Endothelial cell of umbilical vein (primary cell): ENCODE data around the gene KREMEN1. TPM values are rescaled to one million over a fixed set of nuclear protein-coding genes. Genes with fewer than 3 reads are reported as not detected.

Experiments used
- BruUV-seq: library from RNA; stranded (reverse); fragments of 400-500 nt; replicated peaks from 2 replicates; lab custom pipeline; 2021; lab: Mats Ljungman, UMichigan
- CTCF ChIA-PET: fragments of 300-600, 350-600 bp; sonication (Branson Sonifier 250); formaldehyde crosslinking; loops from one replicate; lab custom pipeline; 2021; ENCODE audit warnings: antibody characterized with exemption, inconsistent platforms; lab: Charles Lee
- POLR2A ChIA-PET: fragments of 300-600, 350-600 bp; sonication (Branson Sonifier 250); formaldehyde crosslinking; loops from one replicate; lab custom pipeline; 2021; ENCODE audit warnings: antibody characterized with exemption, inconsistent platforms; lab: Charles Lee
- DNase-seq: peaks from one replicate; pipeline ENCODE4 v3.0.0-alpha.2; 2011; ENCODE audit warnings: low read depth, low spot score
- FAIRE-seq: peaks from 2 replicates; lab custom pipeline; 2011; peaks lifted over from hg19 to GRCh38; lab: Jason Lieb, UNC
- H2AFZ ChIP-seq: 2 replicates; pipeline ENCODE4 v1.6.0; 2012; ENCODE audit warnings: low read depth, low read length, control low read depth, inconsistent platforms
- H3K27ac ChIP-seq: 2 replicates; pipeline ENCODE4 v1.5.1; 2011; ENCODE audit warnings: low read depth, mild to moderate bottlenecking, control low read depth, low read length, moderate library complexity; ENCODE audit not compliant: insufficient read depth
- H3K27me3 ChIP-seq, 2 experiments: 2 replicates each; pipeline versions ENCODE4 v1.6.0 to v1.6.1; 2011; ENCODE audit warnings: low read length in 2 of 2, mixed read lengths in 1 of 2; ENCODE audit not compliant: control insufficient read depth in 2 of 2, insufficient read depth in 2 of 2
- H3K36me3 ChIP-seq, 2 experiments: 2 replicates in 1 of 2; 3 replicates in 1 of 2; pipeline ENCODE4 v1.5.1; 2011; ENCODE audit warnings: low read length in 2 of 2, mild to moderate bottlenecking in 1 of 2, moderate library complexity in 1 of 2; ENCODE audit not compliant: control insufficient read depth in 2 of 2, insufficient read depth in 2 of 2; ENCODE audit errors: extremely low read depth in 1 of 2
- H3K4me1 ChIP-seq: 3 replicates; pipeline ENCODE4 v1.5.1; 2011; ENCODE audit warnings: mild to moderate bottlenecking, low read length; ENCODE audit not compliant: control insufficient read depth, insufficient read depth; ENCODE audit errors: extremely low read depth
- H3K4me2 ChIP-seq: 2 replicates; pipeline ENCODE4 v1.6.1; 2011; ENCODE audit warnings: low read length, control low read depth, mixed read lengths; ENCODE audit not compliant: insufficient read depth
- H3K4me3 ChIP-seq, 3 experiments: fragments of 200-600 bp in 1 of 3; sonication (generic), shearing (Covaris generic) in 1 of 3; replicated peaks in 1 of 3; 2 replicates each; pipeline ENCODE4 v1.5.1; 2011 to 2016; ENCODE audit warnings: control low read depth in 3 of 3, low read length in 3 of 3, mild to moderate bottlenecking in 2 of 3, inconsistent platforms in 1 of 3, low read depth in 1 of 3, moderate library complexity in 1 of 3; ENCODE audit not compliant: insufficient read depth in 1 of 3
- H3K79me2 ChIP-seq: 2 replicates; pipeline ENCODE4 v1.6.0; 2012; ENCODE audit warnings: low read length, inconsistent platforms; ENCODE audit not compliant: control insufficient read depth, insufficient read depth
- H3K9ac ChIP-seq: replicated peaks from 2 replicates; pipeline ENCODE3; 2011; ENCODE audit warnings: low read length, control low read depth; ENCODE audit not compliant: insufficient read depth; ENCODE audit errors: extremely low read depth
- H3K9me1 ChIP-seq: replicated peaks from 3 replicates; pipeline ENCODE4 v1.6.0; 2011; ENCODE audit warnings: mild to moderate bottlenecking, low read length; ENCODE audit not compliant: control insufficient read depth, insufficient read depth; ENCODE audit errors: extremely low read depth
- H3K9me3 ChIP-seq: replicated peaks from 2 replicates; pipeline ENCODE4 v1.5.1; 2012; ENCODE audit warnings: low read length, inconsistent platforms; ENCODE audit not compliant: control insufficient read depth, insufficient read depth
- H4K20me1 ChIP-seq: replicated peaks from 2 replicates; pipeline ENCODE3; 2011; ENCODE audit warnings: mild to moderate bottlenecking, low read length; ENCODE audit not compliant: control insufficient read depth, insufficient read depth; ENCODE audit errors: extremely low read depth
- EZH2 ChIP-seq: IDR thresholded peaks from 2 replicates; pipeline ENCODE4 v1.6.1; 2012; ENCODE audit warnings: borderline replicate concordance, low read depth, mild to moderate bottlenecking, moderate library complexity, low read length, inconsistent platforms; ENCODE audit not compliant: severe bottlenecking
- FOS ChIP-seq: IDR thresholded peaks from 2 replicates; pipeline ENCODE4 v1.6.1; 2011; ENCODE audit warnings: mild to moderate bottlenecking, low read length, moderate library complexity, borderline replicate concordance; ENCODE audit not compliant: insufficient read depth
- GATA2 ChIP-seq: IDR thresholded peaks from 2 replicates; pipeline ENCODE4 v1.7.0; 2011; ENCODE audit warnings: low read depth, mild to moderate bottlenecking, moderate library complexity, mixed read lengths, low read length; ENCODE audit not compliant: insufficient read length, insufficient read depth
- JUN ChIP-seq: IDR thresholded peaks from 2 replicates; pipeline ENCODE4 v1.6.1; 2011; ENCODE audit warnings: borderline replicate concordance, low read depth; ENCODE audit not compliant: insufficient read length, insufficient read depth
- MYC ChIP-seq: IDR thresholded peaks from one replicate; pipeline ENCODE4 v1.6.1; 2011; ENCODE audit warnings: mild to moderate bottlenecking, low read depth, low read length
- POLR2A ChIP-seq: IDR thresholded peaks from 2 replicates; pipeline ENCODE4 v1.6.1; 2012; ENCODE audit warnings: low read depth, mild to moderate bottlenecking, control low read depth, low read length
- POLR2AphosphoS5 ChIP-seq: IDR thresholded peaks from 2 replicates; pipeline ENCODE4 v1.6.1; 2012; ENCODE audit warnings: low read depth, mild to moderate bottlenecking, control low read depth, low read length, moderate library complexity; ENCODE audit not compliant: insufficient read depth
- dilution Hi-C: fragments of 300-500 bp; cut with MboI; formaldehyde crosslinking; loops from one replicate; pipeline ENCODE4 v1.15.0; 2019; ENCODE audit warnings: low sequenced_read_pairs; ENCODE audit not compliant: extremely low pct_ligation_motif_present
- intact Hi-C: fragments of 100-400 bp; cut with micrococcal nuclease; formaldehyde crosslinking; loops from one replicate; pipeline ENCODE4 v1.10.0; 2022
- polyA plus RNA-seq, 4 experiments: library from polyadenylated mRNA; depleted of rRNA in 3 of 4; stranded (reverse) in 3 of 4; unstranded in 1 of 4; fragments of >200 nt; gene quantifications; 2 replicates each; pipeline versions ENCODE4 v1.2.1 to v1.2.3, GENCODE V29; 2011 to 2012; ENCODE audit warnings: missing spikeins in 1 of 4
- total RNA-seq: library from RNA; stranded (reverse); gene quantifications from 2 replicates; pipeline ENCODE4 v1.2.3, GENCODE V29; 2021
- TF ChIP-seq, protein P1 (sequence below): IDR thresholded peaks from 2 replicates; pipeline ENCODE4 v1.6.1; 2011; ENCODE audit not compliant: insufficient read depth, insufficient read length
- TF ChIP-seq, protein P2 (sequence below), 2 donors: IDR thresholded peaks; 1 replicate in 1 of 2; 2 replicates in 1 of 2; pipeline ENCODE4 v1.5.1; 2011; ENCODE audit warnings: low read length in 2 of 2, mild to moderate bottlenecking in 2 of 2, moderate library complexity in 2 of 2, control low read depth in 1 of 2, inconsistent platforms in 1 of 2, low read depth in 1 of 2; ENCODE audit not compliant: insufficient read depth in 1 of 2; ENCODE audit errors: extremely low read depth in 1 of 2

The KREMEN1 gene
- total and polyA plus RNA-seq, 2 donors (not counting 3 experiments of a cell fraction or from before 2014, with no cell fraction given), result 0.58 to 1.1 TPM

DNA sequence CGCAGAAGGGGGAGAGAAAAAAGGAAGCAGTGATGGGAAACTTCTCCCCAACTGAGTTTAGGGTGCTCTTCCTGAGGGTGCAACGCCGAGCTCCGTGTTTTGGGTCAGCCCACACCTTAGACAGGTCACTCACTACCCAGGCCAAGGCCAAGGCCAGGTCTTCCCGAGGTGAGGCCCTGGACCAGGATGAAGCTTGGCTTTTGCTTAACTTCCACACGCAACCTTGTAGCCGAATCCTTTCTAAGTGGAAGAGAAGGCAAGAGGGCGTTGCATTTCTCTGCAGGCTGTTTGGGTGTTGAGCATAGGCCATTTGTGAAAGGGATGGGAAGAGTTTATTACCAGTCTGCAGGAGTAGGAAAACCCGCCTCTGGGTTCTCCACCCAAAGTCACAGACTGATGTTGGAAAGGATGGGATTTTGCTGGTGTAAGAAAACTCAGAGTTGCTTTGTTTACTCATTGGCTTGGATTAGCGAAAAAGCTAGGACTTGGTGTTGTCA lies 1.5 kb downstream of the KREMEN1 start:
- no peak overlapping the region for H3K4me2 ChIP-seq
- H3K4me1 ChIP-seq, result peaks cover 8% of the 10 kb centered on the region
- no peak overlapping the region for H3K4me3 ChIP-seq
- no peaks in the 10 kb centered on the region for H3K9me3 ChIP-seq
- no peak overlapping the region for H3K27ac ChIP-seq
- CTCF ChIA-PET, result interaction anchor here (0.7 to 1.4 kb wide), 2 partner anchors 29 to 34 kb away, joined by 3 to 4 read pairs; no protein-coding TSS in a partner anchor
- peaks cover 41 to 44% of the 10 kb centered on the region in 2 experiments for H3K27me3 ChIP-seq
- FAIRE-seq (no peak), DNase-seq (no peak)
- H2AFZ ChIP-seq, result no peak overlapping the region
- intact Hi-C loops, result no loop called here
- H3K36me3 ChIP-seq, result no peaks in the 10 kb centered on the region
- no peaks in the 10 kb centered on the region for H4K20me1 ChIP-seq
- no peaks in the 10 kb centered on the region for H3K79me2 ChIP-seq
- no peak for TF ChIP-seq EZH2
- TF ChIP-seq GATA2, result no peak
- no peak for TF ChIP-seq JUN
- TF ChIP-seq MYC, result no peak
- TF ChIP-seq POLR2AphosphoS5, result no peak
- no peak for TF ChIP-seq POLR2A
- TF ChIP-seq, protein P1, sequence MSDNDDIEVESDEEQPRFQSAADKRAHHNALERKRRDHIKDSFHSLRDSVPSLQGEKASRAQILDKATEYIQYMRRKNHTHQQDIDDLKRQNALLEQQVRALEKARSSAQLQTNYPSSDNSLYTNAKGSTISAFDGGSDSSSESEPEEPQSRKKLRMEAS, result no peak
- no peak for TF ChIP-seq FOS
- TF ChIP-seq, protein P2, sequence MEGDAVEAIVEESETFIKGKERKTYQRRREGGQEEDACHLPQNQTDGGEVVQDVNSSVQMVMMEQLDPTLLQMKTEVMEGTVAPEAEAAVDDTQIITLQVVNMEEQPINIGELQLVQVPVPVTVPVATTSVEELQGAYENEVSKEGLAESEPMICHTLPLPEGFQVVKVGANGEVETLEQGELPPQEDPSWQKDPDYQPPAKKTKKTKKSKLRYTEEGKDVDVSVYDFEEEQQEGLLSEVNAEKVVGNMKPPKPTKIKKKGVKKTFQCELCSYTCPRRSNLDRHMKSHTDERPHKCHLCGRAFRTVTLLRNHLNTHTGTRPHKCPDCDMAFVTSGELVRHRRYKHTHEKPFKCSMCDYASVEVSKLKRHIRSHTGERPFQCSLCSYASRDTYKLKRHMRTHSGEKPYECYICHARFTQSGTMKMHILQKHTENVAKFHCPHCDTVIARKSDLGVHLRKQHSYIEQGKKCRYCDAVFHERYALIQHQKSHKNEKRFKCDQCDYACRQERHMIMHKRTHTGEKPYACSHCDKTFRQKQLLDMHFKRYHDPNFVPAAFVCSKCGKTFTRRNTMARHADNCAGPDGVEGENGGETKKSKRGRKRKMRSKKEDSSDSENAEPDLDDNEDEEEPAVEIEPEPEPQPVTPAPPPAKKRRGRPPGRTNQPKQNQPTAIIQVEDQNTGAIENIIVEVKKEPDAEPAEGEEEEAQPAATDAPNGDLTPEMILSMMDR (IDR thresholded peaks at IDR 0.05; ENCODE audit: extremely low read depth in 1 of 2, insufficient read depth in 1 of 2, low read depth in 1 of 2, low read length in 2 of 2), result no peak
- POLR2A ChIA-PET, result no interaction called here
- dilution Hi-C loops, result no loop called here
- BruUV-seq, result no TSS peak
- H3K9ac ChIP-seq, result no peak overlapping the region
- H3K9me1 ChIP-seq, result no peaks in the 10 kb centered on the region
